ENCODE measurements around the gene GDPD4.

DNA sequence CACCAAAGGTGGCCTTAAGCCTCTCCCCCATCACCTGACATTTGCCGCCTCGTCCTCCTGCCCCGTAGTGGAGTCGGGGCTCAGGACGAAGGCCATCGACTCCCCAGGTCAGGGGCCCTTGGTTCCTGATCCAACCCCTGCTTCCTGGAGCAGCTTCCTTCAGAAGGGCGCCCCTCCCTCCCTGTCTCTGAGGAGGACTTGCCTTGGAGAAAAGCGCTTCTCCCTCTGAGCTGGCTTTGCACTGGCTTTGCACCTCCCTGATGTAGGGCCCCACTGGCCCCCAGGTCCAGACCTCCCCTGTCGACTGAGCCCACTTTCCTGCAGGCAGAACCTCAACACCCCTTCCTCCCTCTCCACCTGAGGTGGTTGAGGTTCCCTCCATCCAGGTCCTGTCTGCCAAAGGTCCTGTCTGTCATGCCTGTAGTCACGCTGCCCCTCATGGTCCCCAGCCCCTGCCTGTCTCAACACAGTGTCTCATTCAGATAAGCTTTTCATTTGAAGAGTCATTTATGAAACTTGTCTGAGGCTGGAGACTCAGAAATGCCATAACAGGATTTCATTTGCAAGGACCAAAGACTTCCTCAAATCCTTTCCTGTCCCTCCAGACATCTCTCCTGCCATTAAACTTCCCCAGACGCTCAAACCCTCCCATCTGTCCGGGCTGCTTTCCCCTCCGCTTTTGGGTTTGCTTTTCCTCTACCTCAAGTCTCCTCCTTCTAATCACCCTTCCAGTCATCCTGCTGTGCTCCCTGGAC is 95.0 kb downstream of the GDPD4 start:
- TF ChIP-seq, protein P1, sequence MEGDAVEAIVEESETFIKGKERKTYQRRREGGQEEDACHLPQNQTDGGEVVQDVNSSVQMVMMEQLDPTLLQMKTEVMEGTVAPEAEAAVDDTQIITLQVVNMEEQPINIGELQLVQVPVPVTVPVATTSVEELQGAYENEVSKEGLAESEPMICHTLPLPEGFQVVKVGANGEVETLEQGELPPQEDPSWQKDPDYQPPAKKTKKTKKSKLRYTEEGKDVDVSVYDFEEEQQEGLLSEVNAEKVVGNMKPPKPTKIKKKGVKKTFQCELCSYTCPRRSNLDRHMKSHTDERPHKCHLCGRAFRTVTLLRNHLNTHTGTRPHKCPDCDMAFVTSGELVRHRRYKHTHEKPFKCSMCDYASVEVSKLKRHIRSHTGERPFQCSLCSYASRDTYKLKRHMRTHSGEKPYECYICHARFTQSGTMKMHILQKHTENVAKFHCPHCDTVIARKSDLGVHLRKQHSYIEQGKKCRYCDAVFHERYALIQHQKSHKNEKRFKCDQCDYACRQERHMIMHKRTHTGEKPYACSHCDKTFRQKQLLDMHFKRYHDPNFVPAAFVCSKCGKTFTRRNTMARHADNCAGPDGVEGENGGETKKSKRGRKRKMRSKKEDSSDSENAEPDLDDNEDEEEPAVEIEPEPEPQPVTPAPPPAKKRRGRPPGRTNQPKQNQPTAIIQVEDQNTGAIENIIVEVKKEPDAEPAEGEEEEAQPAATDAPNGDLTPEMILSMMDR (IDR thresholded peaks at IDR 0.05), result no peak
- TF ChIP-seq EP300 (IDR thresholded peaks at IDR 0.05) (no peak), POLR2A (IDR thresholded peaks at IDR 0.05) (no peak), POLR2AphosphoS5 (IDR thresholded peaks at IDR 0.05) (no peak)
